ACHN (cell line): ENCODE measurements around the gene SYS1.
A peak's percentile ranks its signal among the peaks of the same experiment; 100 is the strongest.
"Not testable (repeated sequence)": the region's sequence is repeated elsewhere in the genome, so short reads cannot be mapped to it uniquely, and the experiment has no call there.

Experiments used
- DNase-seq: peaks from one replicate; pipeline ENCODE4 v3.0.0-alpha.2; 2015
- in situ Hi-C: cut with HindIII; loops from 2 replicates; pipeline ENCODE4 v1.10.0; 2017; ENCODE audit warnings: low sequenced_read_pairs, low pct_ligation_motif_present, low pct_unique_long_range_greater_than_20kb

Gene SYS1

DNA sequence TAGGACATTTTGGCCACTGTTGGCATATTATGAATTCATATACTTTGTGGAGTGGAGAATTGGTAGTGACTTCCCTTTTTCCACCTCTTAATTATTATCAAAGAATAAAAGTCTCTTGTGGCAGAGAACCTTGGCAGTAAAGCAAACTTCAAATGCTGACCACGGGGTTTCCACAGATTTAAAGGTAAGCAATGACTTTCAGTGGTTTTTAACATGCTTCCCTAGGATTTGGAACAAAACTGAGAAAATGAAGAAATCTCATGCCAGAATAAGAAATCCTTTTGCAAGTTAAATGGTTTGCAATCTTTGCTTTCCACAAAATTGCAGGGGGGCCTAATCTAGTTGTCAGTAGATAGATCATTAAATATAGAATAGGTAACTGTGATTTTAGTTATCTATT is 12.7 kb upstream of the SYS1 start:
- DNase-seq: no peak
- in situ Hi-C loops: no loop called here

DNA sequence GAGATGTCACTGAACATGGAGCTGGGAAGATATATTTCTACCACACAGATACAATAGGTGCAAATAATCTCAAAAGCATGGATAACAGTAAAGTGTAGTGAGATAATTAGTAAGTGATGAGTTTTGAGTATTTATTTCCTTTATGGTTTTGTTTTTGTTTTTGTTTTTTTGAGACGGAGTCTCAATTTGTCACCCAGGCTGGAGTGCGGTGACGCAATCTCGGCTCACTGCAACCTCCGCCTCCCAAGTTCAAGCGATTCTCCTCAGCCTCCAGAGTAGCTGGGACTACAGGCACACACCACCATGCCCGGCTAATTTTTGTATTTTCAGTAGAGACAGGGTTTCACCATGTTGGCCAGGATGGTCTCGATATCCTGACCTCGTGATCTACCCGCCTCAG is 12.2 kb upstream of the SYS1 start:
- in situ Hi-C loops, DNase-seq: not testable (repeated sequence)

DNA sequence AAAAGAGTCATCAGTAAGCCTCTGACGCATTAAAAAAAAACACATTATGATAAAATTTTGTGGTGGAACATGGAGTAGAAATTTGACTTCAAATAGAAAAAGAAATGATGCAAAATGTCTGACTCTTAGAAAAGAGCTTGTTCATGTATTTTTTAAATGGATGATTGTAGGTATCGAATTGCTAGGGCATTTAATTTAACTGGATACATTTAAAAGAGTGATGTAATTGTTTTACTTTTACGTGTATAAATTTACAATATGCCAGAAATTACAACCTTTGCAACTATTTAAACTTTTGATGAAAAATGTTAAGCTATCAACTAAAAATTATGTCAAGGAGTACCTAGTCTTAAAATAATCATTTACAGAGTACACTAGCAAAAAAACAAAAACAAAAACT is 10.2 kb upstream of the SYS1 start:
- DNase-seq: no peak
- in situ Hi-C loops: no loop called here

DNA sequence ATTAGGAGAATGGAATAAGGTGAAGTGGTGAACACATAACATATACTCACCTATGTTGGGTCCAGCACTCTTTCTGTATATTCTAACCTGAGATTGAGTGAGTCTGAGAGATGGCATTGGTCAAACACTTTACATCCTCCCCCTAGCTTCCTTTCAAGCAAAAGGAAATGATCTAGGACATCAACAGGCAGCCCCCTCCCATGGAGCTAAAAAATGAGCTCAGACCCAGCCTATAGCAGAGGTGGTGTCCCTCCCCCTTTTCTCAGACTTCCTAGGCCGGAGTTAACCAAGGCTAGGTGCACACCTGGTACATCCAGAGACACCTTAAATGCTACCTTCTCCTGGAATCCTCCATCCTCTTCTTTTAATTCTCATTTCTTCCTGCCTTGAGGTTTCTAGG is 9.2 kb upstream of the SYS1 start:
- DNase-seq: no peak
- in situ Hi-C loops: no loop called here

DNA sequence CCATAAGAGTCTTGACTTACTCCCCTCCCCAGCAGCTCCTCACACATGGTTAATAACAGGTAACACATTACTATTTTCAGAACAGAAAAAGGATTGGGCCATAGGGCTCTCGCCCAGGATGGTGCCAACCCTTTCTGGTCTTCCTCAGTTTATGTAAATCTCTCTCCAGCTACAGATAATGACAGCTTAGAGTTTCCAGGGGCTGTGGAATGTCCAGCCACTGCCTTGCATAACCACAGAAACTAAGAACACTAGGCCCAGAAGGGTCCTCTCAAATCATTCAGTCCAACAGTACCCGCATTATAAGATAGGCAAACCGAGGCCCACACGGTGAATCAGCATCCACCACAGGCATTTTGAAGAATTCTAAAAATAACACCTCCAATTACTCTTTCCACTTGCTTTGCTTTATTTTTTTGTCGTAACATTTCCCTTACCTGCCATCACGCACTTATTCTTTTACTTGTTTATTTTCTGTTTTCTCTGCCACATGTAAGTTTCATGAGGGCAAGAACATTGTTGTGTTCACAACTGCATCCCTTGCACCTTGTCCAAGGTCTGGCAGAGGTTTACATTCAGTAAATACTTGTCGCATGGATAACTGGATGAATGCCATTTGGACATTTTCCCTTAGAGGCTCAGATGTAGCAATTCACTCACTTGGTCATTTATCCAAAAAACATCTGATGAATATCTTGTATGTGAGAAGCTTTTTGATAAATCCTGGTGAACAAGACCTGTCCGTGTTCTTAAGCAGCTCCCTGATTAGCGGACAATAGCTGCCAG is 8.3 kb upstream of the SYS1 start:
- DNase-seq: no peak
- in situ Hi-C loops: no loop called here

DNA sequence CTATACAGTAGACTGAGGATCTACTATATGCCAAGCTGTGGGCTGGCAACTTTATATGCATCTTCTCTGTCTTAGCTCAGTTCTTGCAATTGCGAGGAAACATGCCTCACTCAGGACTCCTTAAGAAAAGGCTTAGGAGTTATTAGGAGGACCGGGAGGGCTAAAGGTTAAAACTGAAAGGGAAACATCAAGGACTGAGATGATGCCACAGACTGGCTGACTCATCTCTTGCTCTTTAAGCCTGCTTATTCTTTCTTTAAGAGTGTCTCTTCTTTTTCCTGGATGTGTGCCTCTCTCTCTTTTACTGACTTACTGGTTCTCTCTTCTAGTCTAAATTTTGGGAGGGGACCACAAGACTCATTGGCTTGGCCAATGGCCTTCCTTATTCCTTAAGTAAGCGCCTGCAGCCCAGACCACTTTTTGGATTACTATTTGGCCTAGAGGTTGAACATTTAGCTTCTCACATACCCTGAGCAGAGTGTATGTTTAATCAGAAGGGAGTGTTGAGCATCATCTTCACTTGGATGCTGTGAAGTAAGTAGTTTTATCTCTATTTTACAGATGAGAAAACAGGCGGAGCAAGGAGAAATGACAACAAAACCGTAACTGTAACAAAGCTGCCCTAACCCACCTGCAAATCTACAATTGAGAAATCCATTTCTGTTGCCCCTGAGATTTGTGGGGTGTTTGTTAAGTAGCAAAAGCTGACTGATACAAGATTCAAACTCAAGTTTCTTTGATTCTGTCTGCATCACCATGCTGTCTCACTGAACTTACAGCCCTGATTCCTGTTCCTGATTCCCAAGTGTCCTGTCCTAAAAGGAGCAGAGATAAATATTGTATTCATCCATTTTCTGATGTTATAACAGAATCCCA is 7.5 kb upstream of the SYS1 start:
- peak; percentile 50 for DNase-seq
- in situ Hi-C loops: no loop called here

DNA sequence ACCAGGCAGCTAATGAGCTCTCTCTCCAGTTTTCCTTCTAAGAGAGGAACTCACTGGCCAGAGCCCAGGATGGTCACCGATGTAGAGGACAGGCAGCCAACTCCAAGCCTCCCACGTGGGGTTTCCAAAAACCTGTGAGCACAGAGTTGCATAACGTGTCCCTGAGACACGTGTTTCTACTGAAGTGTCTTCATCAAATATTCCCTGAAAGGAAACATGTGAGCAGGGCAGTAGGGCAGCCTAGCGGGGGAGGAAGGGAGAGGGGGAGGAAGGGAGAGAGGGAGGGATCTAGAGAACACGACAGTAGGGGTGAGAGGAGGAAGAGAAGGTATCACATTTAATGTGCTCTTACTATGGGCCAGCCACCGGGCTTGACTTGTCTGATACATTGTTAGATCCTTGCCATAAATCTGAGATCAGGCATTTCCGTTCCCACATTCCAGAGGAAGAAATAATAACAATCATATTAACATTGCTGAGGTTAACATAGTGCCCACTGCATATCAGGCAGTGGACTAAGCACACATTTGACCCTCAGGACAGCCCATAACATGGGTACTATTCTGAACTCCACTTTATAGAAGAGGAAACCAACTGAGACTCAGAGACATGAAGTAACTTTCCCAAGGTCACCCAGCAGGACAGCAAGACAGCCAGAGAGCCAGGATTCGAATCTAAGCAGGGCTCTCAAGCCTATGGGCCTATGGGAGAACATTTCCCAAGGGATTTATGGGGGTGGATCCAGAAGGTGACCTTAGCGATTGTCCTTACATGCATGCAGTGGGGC is 4.5 kb upstream of the SYS1 start:
- in situ Hi-C loops: no loop called here

DNA sequence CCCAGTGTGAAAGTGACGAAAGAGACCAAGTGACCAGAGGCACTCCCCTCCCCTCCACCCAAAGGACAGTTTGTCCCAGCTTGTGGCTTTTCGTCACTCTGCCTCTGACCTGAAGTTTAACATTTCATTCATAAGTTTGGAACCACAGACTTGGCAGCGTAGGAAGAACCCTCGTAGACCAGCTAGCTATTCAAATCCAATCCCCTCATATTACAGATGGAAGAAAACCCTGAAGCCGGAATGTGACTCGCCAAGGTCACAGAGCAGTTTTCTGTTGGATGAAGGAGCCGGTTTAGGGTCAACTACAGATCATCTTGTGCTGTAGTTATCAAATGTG is 3.9 kb upstream of the SYS1 start:
- in situ Hi-C loops: no loop called here
- no peak for DNase-seq

More for the DNA sequence above, 4.5 kb upstream of the SYS1 start:
- no peak for DNase-seq

DNA sequence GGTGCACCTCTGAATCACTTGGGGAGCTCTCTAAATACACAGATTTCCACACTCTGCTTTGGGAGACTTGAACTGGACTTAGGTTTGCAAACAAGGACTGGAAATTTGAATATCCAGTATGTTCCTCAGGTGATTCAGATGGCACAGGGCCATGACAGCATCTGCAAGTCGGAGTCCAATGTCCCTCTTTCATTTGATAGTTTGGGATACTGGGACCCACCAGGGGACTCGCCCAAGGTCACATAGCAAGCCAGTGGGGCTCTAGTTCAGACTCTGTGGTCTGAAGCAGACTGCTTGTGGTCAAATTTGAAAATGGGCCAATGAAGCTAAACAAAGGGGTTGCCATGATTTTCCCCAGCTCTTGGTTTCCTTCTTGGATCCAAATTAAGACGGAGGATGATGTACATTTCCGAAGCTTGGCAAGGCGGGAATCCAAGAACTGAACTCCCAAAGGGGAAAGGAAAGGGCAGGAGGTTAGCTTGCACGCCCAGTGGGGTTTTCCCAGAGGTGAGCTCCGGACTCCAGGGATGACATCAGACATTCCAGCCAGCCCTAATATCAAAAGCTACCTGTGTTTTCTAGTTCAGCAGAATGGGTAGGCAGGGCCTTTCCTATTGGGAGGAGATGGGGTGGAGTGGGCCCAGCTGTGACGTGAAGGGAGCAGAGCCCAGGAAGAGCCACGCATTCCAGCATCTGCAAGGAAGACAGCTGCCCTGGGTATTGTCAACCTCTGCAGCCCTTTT is 3.4 kb upstream of the SYS1 start:
- in situ Hi-C loops: no loop called here
- no peak for DNase-seq

DNA sequence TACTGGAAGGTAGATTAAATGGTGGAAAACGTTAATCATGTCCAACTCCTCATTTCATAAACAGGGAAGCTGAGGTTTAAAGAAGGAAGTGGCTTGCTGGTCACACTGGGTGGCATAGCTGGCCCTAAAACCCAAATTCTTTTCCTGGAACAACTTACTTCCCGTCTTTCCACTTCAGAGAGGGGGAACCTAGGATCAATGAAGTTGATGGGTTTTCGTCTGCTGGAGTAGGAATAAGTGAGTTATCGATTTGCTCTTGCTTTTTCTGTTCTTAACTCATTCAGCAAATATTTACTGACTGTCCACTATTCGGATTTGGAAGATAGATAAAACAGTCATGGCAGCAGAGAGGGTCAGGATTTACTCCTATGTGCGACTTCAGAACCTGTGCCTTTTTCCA is 1.2 kb upstream of the SYS1 start:
- in situ Hi-C loops: no loop called here
- no peak for DNase-seq

DNA sequence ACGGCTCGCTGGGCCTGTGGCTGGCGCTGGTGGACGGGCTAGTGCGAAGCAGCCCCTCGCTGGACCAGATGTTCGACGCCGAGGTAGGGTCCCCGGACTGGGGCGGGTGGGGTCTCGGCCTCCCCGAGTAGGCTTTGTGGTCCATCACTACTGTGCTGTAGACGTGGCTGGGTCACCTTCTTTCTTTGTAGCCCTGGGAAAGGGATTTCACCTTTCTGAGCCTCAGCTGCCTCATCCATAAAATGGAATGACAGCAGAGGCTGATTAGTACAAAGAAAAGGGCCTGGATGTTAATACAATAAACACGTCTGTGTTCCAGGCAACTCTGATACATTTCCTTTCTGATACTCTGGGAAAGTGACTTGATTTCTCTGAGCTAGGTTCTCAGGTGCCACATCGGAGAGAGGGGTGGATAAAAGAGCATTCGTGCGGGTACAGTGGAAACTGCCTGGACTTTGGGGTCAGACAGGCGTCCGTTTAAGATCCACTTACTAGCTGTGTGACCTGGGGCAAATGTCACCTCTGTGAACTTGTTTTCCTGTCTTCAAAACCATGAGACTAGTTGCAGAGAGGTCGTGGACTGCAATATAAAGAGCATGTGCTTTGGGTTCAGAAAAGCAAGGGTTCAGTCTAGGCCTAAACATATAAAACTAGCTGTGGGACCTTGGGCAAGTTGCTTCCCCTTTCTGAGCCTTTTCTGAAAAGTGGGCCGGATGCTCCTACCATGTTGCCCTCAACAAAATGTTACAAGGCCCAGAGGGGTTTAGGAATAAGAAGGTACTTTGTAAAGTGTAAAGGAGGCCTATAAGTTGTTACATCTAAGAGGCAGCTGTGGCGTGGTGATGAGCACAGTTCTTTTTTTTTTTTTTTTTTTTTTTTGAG is 896 bp downstream of the SYS1 start:
- no peak for DNase-seq
- in situ Hi-C loops: no loop called here

DNA sequence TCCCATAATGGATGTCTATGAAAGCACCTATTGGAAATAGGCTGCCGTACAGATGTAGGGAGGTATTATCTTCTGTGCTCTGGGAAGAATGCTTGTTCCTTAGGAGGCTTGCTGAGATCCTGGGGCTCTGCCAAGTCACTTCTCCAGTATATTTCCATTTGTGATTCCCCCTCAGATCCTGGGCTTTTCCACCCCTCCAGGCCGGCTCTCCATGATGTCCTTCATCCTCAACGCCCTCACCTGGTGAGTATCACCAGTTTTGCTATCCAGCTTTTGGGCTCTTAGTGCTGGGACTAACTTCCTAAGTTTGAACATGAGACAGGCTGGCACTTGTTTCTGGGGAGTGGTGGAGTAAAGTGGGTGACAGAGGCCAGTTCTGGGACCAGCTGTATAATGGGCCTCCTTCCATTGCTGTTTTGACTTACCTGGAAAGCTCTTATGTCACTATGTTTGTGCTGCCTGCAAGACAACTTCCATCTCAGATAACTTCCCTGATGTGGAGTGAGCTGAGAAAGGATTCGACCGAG is 2.6 kb downstream of the SYS1 start:
- DNase-seq: no peak
- in situ Hi-C loops: no loop called here

DNA sequence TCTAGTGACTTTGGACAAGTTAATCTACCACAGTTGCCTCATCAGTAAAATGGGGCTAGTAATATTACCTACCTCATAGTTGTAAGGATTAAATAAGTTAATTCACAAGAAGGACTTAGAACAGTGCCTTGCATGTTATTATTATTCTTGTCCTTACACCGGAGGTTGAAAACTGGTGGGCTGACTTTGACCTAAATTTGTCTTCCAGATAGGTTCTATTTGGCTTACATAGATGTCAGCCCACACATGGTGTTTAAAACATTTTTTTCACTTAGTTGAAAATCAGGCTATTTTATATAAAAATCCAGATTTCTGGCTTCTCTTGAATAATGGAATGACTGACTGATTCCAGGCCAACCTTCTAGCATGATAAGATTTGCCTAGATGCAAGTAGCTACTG is 3.2 kb downstream of the SYS1 start:
- in situ Hi-C loops: no loop called here
- DNase-seq: no peak

DNA sequence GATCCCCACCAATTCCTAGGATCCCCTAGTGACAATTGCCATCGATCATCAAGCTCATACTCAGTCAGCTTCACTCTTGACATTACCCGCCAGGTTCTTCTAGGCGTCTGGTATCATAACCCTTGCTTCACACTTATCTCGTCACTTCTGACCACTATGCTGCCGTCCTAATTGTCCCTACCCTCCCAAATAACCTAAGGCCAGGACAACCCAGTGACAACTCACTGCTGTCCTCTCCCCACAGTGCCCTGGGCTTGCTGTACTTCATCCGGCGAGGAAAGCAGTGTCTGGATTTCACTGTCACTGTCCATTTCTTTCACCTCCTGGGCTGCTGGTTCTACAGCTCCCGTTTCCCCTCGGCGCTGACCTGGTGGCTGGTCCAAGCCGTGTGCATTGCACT is 3.7 kb downstream of the SYS1 start:
- no peak for DNase-seq
- in situ Hi-C loops: no loop called here

DNA sequence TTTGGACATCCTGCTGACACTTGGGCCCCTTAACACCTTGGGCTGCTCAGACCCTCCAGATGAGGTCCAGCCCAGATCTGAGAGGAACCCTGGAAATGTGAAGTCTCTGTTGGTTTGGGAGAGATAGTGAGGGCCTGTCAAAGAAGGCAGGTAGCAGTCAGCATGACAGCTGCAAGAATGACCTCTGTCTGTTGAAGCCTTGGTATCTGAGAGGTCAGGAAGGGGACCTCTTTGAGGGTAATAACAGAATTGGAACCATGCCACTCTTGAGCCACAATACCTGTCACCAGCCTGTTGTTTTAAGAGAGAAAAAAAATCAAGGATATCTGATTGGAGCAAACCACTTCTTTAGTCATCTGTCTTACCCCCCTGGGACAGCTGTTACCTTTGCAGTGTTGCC is 4.2 kb downstream of the SYS1 start:
- in situ Hi-C loops: no loop called here
- no peak for DNase-seq

DNA sequence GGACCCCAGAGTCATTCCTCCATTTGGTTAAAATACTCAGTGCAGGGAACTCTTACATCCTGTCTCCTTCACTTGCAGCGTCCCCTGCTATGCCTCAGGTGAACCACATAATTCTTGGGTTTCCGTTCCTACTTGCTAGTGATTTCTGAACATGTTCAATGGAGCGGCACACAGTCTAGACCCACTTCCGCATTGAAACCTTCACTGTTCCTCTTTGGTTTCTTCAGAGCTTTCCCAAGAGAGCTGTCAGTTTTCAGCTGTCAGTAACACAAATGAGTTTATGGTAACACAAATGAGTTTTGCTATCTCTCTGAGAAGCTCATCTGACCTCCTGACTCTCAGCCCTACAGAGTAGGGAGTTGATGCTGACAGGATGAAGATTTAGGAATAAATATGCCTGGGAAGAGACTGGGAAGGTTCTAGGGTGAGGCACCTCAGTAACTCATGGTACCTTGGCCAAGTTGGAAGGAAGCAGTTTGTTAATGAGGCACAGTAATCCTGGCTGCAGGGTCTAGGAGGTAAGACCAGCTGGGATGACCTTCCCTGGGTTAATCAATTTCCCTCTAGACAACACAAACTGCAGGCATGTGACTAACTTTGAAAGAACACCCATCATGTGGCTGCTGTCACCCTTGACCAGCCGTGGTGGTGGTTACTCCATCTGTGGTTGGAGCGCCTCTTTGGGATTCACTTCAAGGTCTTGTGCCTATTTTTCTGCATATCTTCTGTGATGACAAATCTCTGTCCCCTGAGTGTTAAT is 5.4 kb downstream of the SYS1 start:
- in situ Hi-C loops: no loop called here
- DNase-seq: no peak

DNA sequence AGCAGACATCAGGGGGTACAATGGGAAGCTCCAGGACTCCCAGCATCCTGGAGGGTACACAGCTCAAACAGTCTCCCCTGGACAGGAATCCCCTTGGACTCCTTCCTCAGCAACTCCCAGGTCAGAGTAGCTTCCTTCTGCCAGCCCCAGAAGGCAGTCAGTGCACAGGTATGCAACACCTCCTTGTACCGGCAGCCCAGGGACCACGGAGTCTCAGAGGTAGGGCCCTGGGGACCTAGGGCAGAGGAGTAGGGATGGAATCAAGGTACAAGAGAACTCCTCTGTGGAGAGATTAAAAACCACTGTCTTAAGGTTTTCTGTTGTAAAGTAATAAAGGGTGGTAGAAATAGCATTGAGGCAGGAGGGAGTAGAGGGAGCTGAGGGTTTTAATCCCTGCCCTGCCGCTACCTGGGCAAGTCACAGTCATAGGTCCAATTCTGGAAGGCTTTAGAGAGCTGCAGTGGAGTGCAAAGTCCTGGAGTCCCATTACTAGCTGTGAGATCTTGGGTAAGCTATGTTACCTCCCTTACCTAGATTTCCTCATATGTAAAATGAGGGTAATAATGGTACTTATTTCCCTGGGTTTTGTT is 7.7 kb downstream of the SYS1 start:
- no peak for DNase-seq
- in situ Hi-C loops: no loop called here
